SK-N-SH (cell line): ENCODE measurements around the gene C19orf67.

ENCODE experiments used
- CHD2 ChIP-seq: fragments of 150-350 bp; IDR thresholded peaks from 2 replicates; pipeline ENCODE4 v1.6.1; 2018; ENCODE audit warnings: low read length; ENCODE audit not compliant: partially characterized antibody
- CTCF ChIP-seq: fragments of 200-600 bp; sonication (generic); IDR thresholded peaks from 2 replicates; pipeline ENCODE4 v1.6.1; 2017; ENCODE audit warnings: antibody characterized with exemption, mild to moderate bottlenecking, moderate library complexity
- EP300 ChIP-seq, 2 experiments: IDR thresholded peaks; 2 replicates each; pipeline versions ENCODE4 v1.4.0 to v1.6.1; 2012; ENCODE audit warnings: borderline replicate concordance in 1 of 2, low read depth in 1 of 2, low read length in 1 of 2
- EZH2phosphoT487 ChIP-seq: fragments of 200-600 bp; sonication (generic); IDR thresholded peaks from 2 replicates; pipeline ENCODE4 v1.6.1; 2017; ENCODE audit warnings: low read depth, mixed run types, mild to moderate bottlenecking, antibody characterized with exemption, moderate library complexity, borderline replicate concordance
- FOSL2 ChIP-seq: IDR thresholded peaks from 2 replicates; pipeline ENCODE4 v1.4.0; 2012; ENCODE audit warnings: low read depth, mild to moderate bottlenecking, moderate library complexity, borderline replicate concordance
- GATA2 ChIP-seq: sonication (generic); formaldehyde crosslinking; IDR thresholded peaks from 2 replicates; pipeline ENCODE4 v1.5.0; 2020; ENCODE audit warnings: mild to moderate bottlenecking, missing genetic modification reagents
- NRF1 ChIP-seq: IDR thresholded peaks from 2 replicates; pipeline ENCODE4 v1.6.1; 2012; ENCODE audit warnings: low read depth, mild to moderate bottlenecking, low read length
- POLR2AphosphoS5 ChIP-seq: IDR thresholded peaks from 2 replicates; pipeline ENCODE4 v1.6.1; 2012; ENCODE audit warnings: low read depth, low read length
- RAD21 ChIP-seq: IDR thresholded peaks from 2 replicates; pipeline ENCODE4 v1.6.1; 2012; ENCODE audit warnings: mild to moderate bottlenecking, low read length
- REST ChIP-seq: IDR thresholded peaks from 2 replicates; pipeline ENCODE4 v1.6.1; 2012; ENCODE audit warnings: mild to moderate bottlenecking, low read depth, low read length, moderate library complexity
- TEAD4 ChIP-seq: IDR thresholded peaks from 2 replicates; pipeline ENCODE4 v1.4.0; 2012; ENCODE audit warnings: mild to moderate bottlenecking, borderline replicate concordance; ENCODE audit not compliant: insufficient read depth
- YY1 ChIP-seq: IDR thresholded peaks from 2 replicates; pipeline ENCODE4 v1.4.0; 2012; ENCODE audit warnings: low read depth, mild to moderate bottlenecking

- TF ChIP-seq CTCF (no peak), RAD21 (0 out of 2 replicates have a peak, but pooled peaks have one; percentile 8), TEAD4 (no peak), POLR2AphosphoS5 (no peak), NRF1 (no peak), YY1 (no peak), REST (no peak), CHD2 (no peak), FOSL2 (no peak), EP300 (IDR thresholded peaks at IDR 0.05; ENCODE audit: borderline replicate concordance in 1 of 2, low read depth in 1 of 2, low read length in 1 of 2) (no peak), EZH2phosphoT487 (no peak), GATA2 (no peak)
These were observed 10.8 kb upstream of the C19orf67 start for GRCh38 chr19:14096272-14096992.
